Renal cortical epithelial cell (primary cell): Measurements from ENCODE around the gene QSER1. TPM values are rescaled to one million over a fixed set of nuclear protein-coding genes. Genes with fewer than 3 reads are reported as not detected.
"Not testable (repeated sequence)": the region's sequence is repeated elsewhere in the genome, so short reads cannot be mapped to it uniquely, and the experiment has no call there.

ENCODE experiments used
- DNase-seq: peaks from one replicate; pipeline ENCODE4 v3.0.0-alpha.2; 2011; ENCODE audit warnings: low read depth
- total RNA-seq: library from RNA; depleted of rRNA; stranded (reverse); fragments of >200 nt; gene quantifications from 2 replicates; pipeline ENCODE4 v1.2.3, GENCODE V29; 2014

Gene QSER1
- total RNA-seq, 1 donor from 2014 or later, result 43.9 TPM

DNA sequence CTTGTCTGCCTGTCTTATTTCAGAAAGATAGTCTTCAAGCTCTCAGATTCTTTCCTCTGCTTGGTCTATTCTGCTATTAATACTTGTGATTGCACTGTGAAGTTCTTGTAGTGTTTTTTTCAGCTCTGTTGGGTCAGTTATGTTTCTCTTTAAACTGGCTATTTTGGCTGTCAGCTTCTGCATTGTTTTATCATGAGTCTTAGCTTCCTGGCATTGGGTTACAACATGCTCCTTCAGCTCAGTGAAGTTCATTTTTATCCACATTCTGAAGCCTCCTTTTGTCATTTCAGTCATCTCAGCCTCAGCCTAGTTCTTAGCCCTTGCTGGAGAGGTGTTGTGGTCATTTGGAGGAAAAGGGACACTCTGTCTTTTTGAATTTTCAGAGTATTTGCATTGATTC is 107.6 kb downstream of the QSER1 start:
- peak; percentile 83 for DNase-seq

DNA sequence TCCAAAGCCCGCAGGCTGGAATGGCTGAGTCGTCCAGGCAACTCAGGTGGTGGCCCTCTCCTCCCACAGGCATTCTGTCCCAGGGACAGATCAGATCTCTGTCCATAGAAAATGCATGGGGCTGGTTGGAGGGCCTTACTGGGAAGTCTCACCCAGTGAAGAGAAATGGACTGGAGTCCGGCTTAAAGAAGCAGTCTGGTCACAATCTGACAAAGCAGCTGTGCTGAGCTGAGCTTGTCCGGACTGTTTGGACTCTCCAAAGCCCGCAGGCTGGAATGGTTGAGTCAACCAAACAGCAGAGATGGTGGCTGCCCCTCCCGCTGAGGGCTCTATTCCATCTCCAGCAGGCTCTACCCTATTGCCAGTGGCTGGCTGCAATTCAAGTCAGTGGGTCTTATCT is 108.7 kb downstream of the QSER1 start:
- DNase-seq, result no peak

DNA sequence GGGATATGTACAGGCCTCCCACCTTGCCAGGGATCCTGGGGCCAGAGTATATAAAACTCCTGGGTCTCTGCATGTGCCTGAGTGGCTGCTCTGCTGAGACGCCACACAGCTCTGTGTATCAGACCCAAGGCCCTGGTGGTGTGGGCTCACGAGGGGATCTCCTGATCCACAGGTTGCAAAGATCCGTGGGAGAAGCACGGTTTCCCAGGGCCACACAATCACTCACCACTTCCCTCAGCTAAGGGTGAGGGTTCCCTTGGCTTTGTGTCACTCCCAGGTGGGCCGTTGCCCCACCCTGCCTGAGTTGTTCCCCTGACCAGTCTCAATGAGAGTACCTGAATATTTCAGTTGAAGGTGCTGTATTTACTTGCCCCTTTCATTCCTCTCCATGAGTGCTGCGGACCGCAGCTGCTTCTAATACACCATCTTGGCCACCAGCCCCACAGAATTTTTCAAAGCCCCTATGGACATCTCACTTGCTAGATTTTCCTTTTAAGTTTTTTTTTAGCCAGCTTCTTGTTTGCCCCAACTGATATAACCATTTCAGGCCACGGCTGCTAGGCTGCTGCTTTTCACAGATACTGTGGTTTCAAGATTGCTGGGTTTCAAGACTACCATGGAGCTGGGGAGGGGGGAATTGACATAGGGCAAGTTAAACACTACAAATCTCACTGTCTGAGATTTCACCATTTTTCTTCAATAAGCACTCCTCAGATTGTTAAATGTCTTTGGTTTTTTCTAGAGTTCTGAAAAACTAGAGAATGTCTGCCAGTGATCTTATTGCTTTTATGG is 109.3 kb downstream of the QSER1 start:
- DNase-seq, result no peak

DNA sequence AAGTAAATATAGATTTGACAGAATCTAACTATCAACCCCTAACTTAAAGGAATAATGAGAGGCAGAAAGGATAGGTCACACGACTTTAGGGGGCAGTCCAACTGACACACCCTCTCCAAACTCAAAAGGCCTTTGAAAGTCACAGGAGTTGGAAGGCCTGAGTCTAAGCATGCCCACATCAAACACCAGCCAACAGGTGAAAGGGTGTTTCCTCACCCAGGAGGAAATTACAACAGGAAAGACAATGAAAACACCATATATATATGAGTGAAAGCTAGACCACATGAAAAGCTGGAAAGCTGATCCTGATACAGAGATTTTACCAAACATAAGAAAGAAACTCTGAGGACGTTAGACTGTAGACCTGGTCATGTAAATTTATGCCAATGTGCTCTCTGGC is 112.6 kb downstream of the QSER1 start:
- DNase-seq, result no peak

DNA sequence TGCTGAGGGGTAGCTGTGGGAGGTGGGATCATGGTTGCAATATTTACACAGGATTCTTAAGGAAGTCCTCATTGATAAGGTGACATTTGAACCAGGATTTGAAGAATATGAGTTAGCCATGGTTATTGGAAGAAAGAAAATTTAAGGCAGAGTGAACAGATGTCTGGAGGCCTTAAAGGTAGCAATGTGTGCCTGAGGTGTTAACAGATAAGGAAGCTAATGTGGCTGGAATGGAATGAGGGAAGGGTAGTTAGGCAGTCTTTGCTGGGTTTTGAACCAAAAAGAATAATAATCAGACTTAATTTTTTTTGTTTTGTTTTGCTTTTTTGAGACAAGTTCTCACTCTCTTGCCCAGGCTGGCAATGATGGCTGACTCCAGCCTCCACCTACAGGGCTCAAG is 113.4 kb downstream of the QSER1 start:
- no peak for DNase-seq

DNA sequence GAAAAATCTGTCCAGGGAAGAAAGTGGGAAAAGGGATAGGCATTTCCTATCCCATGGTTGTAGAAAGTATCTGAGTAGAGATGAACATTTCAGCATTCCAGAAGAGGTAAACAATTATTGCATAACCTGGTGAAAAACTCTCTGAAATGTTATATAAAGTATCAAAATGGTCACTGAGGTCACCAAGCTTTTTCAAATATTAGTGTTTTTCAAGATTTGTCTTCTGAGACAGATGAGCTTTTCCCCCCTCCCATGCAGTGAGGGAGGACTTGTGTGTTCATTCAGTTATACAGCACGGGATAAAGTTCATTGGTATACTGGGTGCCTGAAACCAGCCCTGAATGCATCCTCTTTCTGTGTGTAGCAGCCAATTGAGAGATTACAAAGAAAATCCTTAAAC is 121.1 kb downstream of the QSER1 start:
- no peak for DNase-seq

DNA sequence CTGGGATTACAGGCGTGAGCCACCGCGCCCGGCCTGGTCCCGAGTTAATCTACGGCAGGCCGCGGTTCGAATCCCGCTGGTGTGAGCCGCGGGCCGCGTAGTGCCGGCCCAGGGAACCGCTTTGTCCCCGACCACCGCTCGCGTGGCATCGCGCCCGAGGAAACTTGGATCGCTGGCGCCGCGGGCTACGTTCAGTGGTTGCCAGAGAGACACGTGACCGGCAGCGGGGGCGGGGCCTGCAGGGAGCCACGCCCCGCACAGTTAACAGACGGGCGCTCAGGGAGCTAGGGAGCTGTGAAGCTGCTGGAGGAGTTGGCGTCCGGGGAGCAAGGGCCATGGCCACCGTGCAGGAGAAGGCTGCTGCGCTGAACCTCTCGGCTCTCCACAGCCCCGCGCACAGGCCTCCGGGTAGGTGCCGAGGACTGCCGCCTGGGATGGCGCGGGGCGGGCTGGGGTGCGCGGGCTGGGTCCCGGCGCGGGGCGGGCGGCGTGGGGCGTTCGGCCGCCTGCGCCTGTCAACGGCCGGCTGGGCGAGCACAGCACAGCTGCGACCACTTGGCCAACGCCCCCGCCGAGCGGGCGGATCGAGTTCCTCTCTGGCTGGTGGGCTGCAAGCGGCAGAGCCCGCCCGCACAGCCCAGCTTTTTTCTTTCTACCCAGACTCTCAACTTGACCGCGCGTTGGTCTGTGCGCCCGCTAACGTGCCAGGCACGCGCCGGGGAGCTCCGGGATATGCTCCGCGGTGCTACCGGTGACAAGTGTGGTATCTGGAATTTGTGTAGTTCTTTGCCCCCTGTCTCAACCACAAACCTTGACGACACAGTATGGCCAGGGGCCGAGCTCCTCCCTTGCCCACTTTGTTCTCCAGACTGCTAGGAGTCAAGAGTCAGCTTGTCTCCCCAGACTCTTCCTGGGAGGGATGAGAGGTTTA is 123.3 kb downstream of the QSER1 start, which contains the start of gene DEPDC7:
DEPDC7 (plus strand) TSS at position 258 of the 931 bp plus-strand sequence; CDS start at position 336, 78 bp downstream.
- peak; percentile 65 for DNase-seq

DNA sequence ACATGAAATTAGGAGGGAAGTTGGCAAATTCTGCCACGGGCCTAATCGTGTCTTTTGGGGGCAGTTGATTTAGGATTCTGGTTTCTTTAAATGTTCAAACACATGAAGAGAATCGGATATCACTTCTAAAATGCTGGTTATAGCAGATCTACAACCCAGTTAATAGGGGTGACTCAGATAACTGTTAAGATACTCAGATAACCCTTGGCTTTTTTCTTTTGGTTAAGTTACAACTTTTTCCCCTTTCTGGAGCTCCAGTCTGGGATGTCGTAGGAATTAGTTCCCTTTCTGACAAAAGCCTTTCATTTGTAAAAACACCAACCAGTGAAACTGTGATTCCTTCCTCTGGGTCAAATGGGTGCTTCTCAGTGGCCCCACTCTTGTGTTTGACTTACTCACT is 124.0 kb downstream of the QSER1 start:
- no peak for DNase-seq

DNA sequence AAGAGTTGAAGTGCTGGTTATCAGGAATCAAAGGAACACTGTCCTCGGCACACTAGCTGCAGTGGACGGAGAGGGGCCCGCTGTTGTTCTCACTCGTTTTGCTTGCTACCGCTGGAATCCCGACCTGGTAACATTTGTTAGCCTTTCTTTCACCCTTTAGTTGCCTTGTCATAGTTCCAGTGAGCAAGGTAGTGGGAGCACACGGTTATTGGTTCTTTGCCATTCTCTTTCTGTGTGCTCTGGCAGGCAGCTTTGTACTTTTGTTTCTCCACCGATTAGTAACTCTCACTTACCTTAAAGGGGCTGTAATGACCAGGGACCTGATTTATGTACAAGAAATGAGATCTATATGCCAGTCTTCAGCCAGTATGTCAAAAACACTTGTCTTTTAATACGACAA is 124.9 kb downstream of the QSER1 start:
- DNase-seq, result no peak

DNA sequence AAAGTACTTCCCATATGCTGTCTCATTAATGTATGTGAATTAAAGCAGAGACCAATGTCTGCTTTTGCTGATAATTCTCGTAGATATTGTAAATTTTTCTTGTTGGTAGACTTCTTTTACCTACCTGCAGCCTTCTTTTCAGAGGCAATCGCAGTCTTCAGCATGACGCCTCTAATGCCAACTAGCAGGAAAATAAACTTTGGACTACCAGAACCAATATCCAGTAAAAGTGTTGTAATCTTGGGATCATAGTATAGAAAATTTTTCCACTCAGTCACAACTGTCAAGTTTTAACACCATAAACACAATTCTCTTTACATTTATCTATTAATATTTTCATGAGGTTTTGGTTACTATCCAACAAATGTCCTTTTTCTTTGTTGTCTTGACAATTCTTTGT is 125.4 kb downstream of the QSER1 start:
- no peak for DNase-seq

DNA sequence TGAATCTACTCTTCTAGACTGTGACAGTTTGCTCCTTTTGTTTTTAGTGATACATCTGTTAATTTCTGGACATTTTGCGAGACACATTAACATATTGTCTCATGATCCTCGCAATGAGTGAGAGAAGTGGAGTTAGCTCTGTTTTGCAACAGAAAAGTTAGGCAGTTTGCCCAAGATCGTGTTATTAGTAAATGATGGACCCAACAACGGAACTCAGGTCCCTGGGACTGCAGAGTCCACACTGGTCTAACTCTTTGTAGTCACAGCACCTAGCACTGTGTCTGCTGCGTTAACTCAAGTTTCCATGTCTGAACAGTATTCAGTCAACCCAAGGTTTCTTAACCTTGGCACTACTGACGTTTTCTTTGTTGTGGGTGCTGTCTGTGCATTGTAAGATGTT is 126.2 kb downstream of the QSER1 start:
- DNase-seq, result no peak

DNA sequence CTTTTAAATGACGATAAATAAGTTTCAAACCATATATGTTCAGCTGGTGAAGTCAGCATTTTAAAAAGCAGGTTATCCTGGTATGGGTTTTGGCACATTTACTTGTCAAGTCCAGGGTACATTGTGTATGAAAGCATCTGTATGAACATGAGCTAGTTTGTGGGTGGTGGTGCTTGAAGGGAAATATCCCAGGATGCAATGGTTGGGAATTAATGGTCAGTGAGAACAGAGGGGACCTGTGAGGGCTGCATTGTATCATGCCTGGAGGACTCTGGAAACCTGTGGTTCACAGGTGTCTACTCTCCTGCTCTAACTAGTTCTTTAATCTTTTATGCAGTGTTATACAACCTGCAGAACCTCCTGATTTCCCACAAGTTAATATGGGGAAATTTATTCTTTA is 128.9 kb downstream of the QSER1 start:
- no peak for DNase-seq

DNA sequence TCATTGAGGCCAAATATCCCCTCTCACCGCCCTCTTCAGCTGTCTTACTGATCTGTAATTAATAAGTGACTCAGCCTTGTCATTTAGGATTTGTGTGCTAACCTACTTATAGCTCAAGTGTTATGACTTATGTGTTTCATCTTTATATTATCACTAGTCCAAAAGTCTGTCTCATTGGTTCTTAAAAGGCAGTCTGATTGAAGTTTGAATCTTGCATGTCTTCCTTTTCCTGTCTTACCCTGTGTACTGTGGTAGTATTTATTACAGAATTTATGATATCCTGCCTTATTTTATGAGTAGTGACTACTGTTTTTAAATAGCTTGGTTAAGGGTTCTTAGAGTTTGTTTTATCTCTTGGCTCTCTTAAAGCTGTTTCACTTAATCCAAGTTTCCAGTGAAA is 129.3 kb downstream of the QSER1 start:
- DNase-seq, result no peak

DNA sequence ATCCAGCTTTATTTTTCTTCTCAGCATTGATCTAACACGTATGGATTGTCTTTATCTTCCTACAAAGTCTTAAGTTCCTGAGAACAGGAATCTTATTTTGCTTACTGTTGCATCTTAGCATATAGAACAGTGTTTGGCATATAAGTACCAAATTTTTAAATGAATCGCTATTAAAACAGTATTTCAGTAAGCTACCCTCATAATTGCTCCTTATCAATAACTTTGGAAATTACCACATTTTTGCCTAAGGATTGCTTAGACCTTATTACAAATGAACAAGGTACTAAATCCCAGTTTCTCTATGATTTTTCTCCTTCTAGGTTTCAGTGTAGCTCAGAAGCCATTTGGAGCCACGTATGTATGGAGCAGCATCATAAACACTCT is 132.7 kb downstream of the QSER1 start:
- DNase-seq, result no peak

DNA sequence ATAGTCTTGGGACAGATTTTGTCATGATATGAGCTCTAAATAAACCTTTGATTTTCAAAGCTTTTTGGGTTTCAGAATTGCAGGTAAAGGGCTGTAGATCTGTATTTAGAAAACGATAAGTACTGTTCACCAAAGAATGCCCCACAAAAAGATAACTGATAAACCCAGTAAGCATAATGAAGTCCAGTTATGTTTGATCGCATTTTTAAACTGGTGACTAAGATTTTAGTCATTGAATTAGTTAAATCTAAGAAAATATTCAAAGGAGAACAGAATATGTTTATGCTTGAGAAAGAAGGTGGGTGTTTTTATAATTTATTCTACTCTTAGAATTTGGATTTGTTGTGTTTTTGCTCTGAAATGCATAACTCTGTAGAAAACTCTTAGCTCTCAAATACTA is 134.6 kb downstream of the QSER1 start:
- DNase-seq, result no peak

DNA sequence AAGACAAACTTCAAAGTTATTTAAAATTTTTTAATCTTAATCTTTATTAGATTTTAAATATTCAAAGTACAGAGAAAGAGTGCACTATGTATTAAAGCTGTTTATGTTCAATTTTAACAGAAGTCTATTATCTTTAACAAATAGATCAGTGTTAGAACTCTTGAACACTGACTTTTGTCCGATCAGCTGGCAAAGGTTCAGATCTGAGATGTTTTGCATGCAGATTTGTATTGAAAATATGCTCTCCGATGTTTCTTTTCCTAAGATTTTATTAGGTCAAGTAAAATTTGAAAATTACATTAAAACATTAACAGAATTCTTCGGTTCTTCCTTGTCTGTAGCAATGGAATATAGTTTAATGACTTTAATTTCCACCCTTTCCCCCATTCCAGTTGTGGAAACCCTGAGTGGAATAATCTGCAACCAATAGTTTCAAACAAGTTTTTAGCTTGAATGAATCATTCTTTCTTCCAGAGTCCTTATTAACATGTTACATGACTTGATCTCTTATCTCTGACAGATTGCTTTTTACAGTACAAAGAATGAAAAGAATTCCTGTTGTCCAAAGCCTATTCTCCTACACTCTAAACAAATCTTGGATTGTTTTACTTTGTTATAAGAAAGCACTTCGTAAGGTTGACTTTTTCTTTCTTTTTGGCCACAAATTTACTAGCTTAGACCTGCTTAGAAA is 135.4 kb downstream of the QSER1 start:
- DNase-seq, result no peak

DNA sequence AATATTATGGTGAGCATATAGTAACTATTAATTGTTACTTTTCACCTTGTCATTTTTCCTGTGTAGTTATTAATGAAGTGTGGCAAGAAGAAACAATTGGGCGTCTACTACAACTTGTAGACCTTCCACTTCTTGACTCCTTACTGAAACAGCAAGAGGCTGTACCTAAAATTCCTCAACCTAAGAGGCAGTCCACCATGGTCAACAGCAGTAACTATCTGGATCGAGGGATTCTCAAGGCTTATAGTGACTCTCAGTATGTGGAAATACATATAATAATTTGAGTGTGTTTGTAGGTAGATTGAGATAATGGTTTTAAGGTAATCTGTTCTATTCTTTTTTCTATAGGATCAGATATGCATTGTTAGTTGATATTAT is 135.9 kb downstream of the QSER1 start:
- DNase-seq, result no peak

DNA sequence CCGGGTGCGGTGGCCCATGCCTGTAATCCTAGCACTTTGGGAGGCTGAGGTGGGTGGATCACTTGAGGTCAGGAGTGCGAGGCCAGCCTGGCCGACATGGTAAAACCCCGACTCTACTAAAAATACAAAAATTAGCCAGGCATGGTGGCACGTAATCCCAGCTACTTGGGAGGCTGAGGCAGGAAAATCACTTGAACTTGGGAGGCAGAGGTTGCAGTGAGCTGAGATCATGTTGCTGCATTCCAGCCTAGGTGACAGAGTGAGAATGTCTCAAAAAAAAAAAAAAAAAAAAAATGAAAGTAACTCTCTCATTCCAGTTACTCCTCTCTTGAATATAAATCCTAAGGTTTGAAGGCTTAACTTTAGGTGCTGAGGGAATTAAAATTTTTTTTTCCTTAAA is 136.6 kb downstream of the QSER1 start:
- not testable (repeated sequence) for DNase-seq
